Measurements from ENCODE around the gene MPZL2.

- TF ChIP-seq, protein P1, sequence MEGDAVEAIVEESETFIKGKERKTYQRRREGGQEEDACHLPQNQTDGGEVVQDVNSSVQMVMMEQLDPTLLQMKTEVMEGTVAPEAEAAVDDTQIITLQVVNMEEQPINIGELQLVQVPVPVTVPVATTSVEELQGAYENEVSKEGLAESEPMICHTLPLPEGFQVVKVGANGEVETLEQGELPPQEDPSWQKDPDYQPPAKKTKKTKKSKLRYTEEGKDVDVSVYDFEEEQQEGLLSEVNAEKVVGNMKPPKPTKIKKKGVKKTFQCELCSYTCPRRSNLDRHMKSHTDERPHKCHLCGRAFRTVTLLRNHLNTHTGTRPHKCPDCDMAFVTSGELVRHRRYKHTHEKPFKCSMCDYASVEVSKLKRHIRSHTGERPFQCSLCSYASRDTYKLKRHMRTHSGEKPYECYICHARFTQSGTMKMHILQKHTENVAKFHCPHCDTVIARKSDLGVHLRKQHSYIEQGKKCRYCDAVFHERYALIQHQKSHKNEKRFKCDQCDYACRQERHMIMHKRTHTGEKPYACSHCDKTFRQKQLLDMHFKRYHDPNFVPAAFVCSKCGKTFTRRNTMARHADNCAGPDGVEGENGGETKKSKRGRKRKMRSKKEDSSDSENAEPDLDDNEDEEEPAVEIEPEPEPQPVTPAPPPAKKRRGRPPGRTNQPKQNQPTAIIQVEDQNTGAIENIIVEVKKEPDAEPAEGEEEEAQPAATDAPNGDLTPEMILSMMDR (IDR thresholded peaks at IDR 0.05), result no peak
- no peak for TF ChIP-seq POLR2A (IDR thresholded peaks at IDR 0.05)
Observed at GRCh38 chr11:118301600-118302195, 37.6 kb upstream of the MPZL2 start.

All from adrenal gland (tissue), 5 donors.